ENCODE results near the gene TFF2.
A peak's percentile ranks its signal among the peaks of the same experiment; 100 is the strongest.

TFF2 gene

GRCh38 chr21:42350927-42351426, at the start of gene TFF2:
TSS of gene TFF2 (minus strand) at chr21:42350994. CDS start at chr21:42350957, 37 bp downstream.
- ATAC-seq, result no peak

- peak; percentile 39 to 62 for ATAC-seq
Observed at GRCh38 chr21:42400525-42400924, 49.7 kb upstream of the TFF2 start.

- no peak for ATAC-seq
Observed at GRCh38 chr21:42398436-42399028, 47.7 kb upstream of the TFF2 start.

GRCh38 chr21:42397746-42398394, 47.1 kb upstream of the TFF2 start:
- ATAC-seq, result no peak

- ATAC-seq, result no peak
Observed at GRCh38 chr21:42396799-42397745, 46.3 kb upstream of the TFF2 start.

GRCh38 chr21:42395905-42396651, 45.3 kb upstream of the TFF2 start, which contains the start of gene TMPRSS3:
TSS of gene TMPRSS3 (minus strand) at chr21:42396052. CDS start at chr21:42395417, 635 bp downstream.
- ATAC-seq, result no peak

- no peak for ATAC-seq
Observed at GRCh38 chr21:42395302-42395701, 44.5 kb upstream of the TFF2 start.

- ATAC-seq, result no peak
Observed at GRCh38 chr21:42393443-42393950, 42.7 kb upstream of the TFF2 start.

GRCh38 chr21:42392731-42393442, 42.1 kb upstream of the TFF2 start:
- ATAC-seq, result peak; percentile 96 to 98

GRCh38 chr21:42391297-42391696, 40.5 kb upstream of the TFF2 start:
- ATAC-seq, result no peak

- no peak for ATAC-seq
Observed at GRCh38 chr21:42390696-42391095, 39.9 kb upstream of the TFF2 start.

- no peak for ATAC-seq
Observed at GRCh38 chr21:42390193-42390592, 39.4 kb upstream of the TFF2 start.

- ATAC-seq, result no peak
Observed at GRCh38 chr21:42389449-42389835, 38.6 kb upstream of the TFF2 start.

- no peak for ATAC-seq
Observed at GRCh38 chr21:42388740-42389448, 38.1 kb upstream of the TFF2 start.

GRCh38 chr21:42387843-42388340, 37.1 kb upstream of the TFF2 start:
- ATAC-seq, result no peak

GRCh38 chr21:42387164-42387563, 36.4 kb upstream of the TFF2 start:
- ATAC-seq, result no peak

- ATAC-seq, result no peak
Observed at GRCh38 chr21:42386034-42386591, 35.3 kb upstream of the TFF2 start.

- ATAC-seq, result no peak
Observed at GRCh38 chr21:42385619-42386018, 34.8 kb upstream of the TFF2 start.

GRCh38 chr21:42384989-42385388, 34.2 kb upstream of the TFF2 start:
- no peak for ATAC-seq
